Lower leg skin (tissue), 4 donors: ENCODE measurements around the gene ZNF879. TPM values are rescaled to one million over a fixed set of nuclear protein-coding genes. Genes with fewer than 3 reads are reported as not detected.

Source experiments
- DNase-seq, 2 donors: peaks; one replicate each; pipeline ENCODE4 v3.0.0-alpha.2; 2019; ENCODE audit warnings: low spot score in 2 of 2
- H3K4me3 ChIP-seq: fragments of 200-600 bp; sonication (generic); 2 replicates; pipeline ENCODE4 v1.5.1; 2017; ENCODE audit warnings: mild to moderate bottlenecking, low read depth; ENCODE audit not compliant: poor library complexity, severe bottlenecking
- CTCF ChIP-seq, 3 donors: fragments of 450-650 bp; IDR thresholded peaks; one replicate each; pipeline ENCODE4 v1.5.1; 2016; ENCODE audit warnings: antibody characterized with exemption in 3 of 3, mild to moderate bottlenecking in 3 of 3, moderate library complexity in 2 of 3
- POLR2A ChIP-seq, 2 donors: fragments of 450-650 bp; IDR thresholded peaks; one replicate each; pipeline ENCODE4 v1.6.1; 2016 to 2017; ENCODE audit warnings: antibody characterized with exemption in 2 of 2, mild to moderate bottlenecking in 1 of 2, moderate library complexity in 1 of 2
- WGBS, 2 donors: methylation state at CpG; one replicate each; pipeline ENCODE4 v1.1.5; 2018; 5-methylcytosine and 5-hydroxymethylcytosine counted together
- intact Hi-C: fragments of 100-400 bp; cut with DNase I; formaldehyde crosslinking; loops from one replicate; pipeline ENCODE4 v1.15.0; 2023; ENCODE audit warnings: low total_unique reads
- total RNA-seq, 4 donors: library from RNA; depleted of rRNA; stranded (reverse); fragments of >200 nt; gene quantifications; one replicate each; pipeline ENCODE4 v1.1.0, GENCODE V29; 2016

ZNF879 gene
- total RNA-seq, 4 donors from 2014 or later: 0.84 to 8.4 (median 2.7) TPM

- intact Hi-C loops: no loop called here
Observed at GRCh38 chr5:179033004-179033580, 9.5 kb downstream of the ZNF879 start.

GRCh38 chr5:179044765-179045164 is 21.2 kb downstream of the ZNF879 start:
- intact Hi-C loops: no loop called here
- DNase-seq: no peak
- TF ChIP-seq CTCF (IDR thresholded peaks at IDR 0.05) (no peak), POLR2A (IDR thresholded peaks at IDR 0.05) (no peak)
- WGBS, 2 donors: 61 to 73% methylated on average over 2 of the region's 2 CpGs
- no peak overlapping the region for H3K4me3 ChIP-seq

More at GRCh38 chr5:179033004-179033580, 9.5 kb downstream of the ZNF879 start:
- no peak for DNase-seq
- TF ChIP-seq CTCF (IDR thresholded peaks at IDR 0.05) (no peak), POLR2A (IDR thresholded peaks at IDR 0.05) (no peak)
- H3K4me3 ChIP-seq: no peak overlapping the region
- WGBS, 2 donors: 97 to 98% methylated on average over 7 of the region's 7 CpGs

- TF ChIP-seq POLR2A (IDR thresholded peaks at IDR 0.05) (no peak), CTCF (IDR thresholded peaks at IDR 0.05) (no peak)
- DNase-seq: no peak
- 71 to 84% methylated on average over 9 of the region's 9 CpGs for WGBS, 2 donors
- intact Hi-C loops: no loop called here
- no peak overlapping the region for H3K4me3 ChIP-seq
Observed at GRCh38 chr5:179051784-179052183, 28.2 kb downstream of the ZNF879 start.

- no peak overlapping the region for H3K4me3 ChIP-seq
- DNase-seq: no peak
- TF ChIP-seq CTCF (IDR thresholded peaks at IDR 0.05) (no peak), POLR2A (IDR thresholded peaks at IDR 0.05) (no peak)
- WGBS, 2 donors: 92 to 95% methylated on average over 15 of the region's 15 CpGs
- intact Hi-C loops: no loop called here
Observed at GRCh38 chr5:179054036-179054785, 30.6 kb downstream of the ZNF879 start.

- 84 to 94% methylated on average over 10 of the region's 10 CpGs for WGBS, 2 donors
- no peak for DNase-seq
- H3K4me3 ChIP-seq: no peak overlapping the region
- intact Hi-C loops: no loop called here
- TF ChIP-seq CTCF (IDR thresholded peaks at IDR 0.05): no peak
- TF ChIP-seq POLR2A (IDR thresholded peaks at IDR 0.05): no peak
Observed at GRCh38 chr5:179054876-179055275, 31.3 kb downstream of the ZNF879 start.
